Measurements from ENCODE around the gene LDLRAP1. TPM values are rescaled to one million over a fixed set of nuclear protein-coding genes. Genes with fewer than 3 reads are reported as not detected.

LDLRAP1 gene
- total and polyA plus RNA-seq, 9 of the 15 experiments (the other 6 are each of a cell fraction or from before 2014, with no cell fraction given): 0.56 to 29.6 (median 16.2) TPM

GRCh38 chr1:25616095-25616986 lies 72.9 kb downstream of the LDLRAP1 start, which contains the start of gene MAN1C1 (continued):
- peak; percentile 38 for TF ChIP-seq RBBP5 (IDR thresholded peaks at IDR 0.05; ENCODE audit: borderline replicate concordance, insufficient read depth, low read length, poor library complexity, severe bottlenecking)
- TF ChIP-seq MED1 (CRISPR knock-in tag; IDR thresholded peaks at IDR 0.05; ENCODE audit: borderline replicate concordance): no peak
- no peak for TF ChIP-seq GATAD2A (IDR thresholded peaks at IDR 0.05)
- TF ChIP-seq, protein P1, sequence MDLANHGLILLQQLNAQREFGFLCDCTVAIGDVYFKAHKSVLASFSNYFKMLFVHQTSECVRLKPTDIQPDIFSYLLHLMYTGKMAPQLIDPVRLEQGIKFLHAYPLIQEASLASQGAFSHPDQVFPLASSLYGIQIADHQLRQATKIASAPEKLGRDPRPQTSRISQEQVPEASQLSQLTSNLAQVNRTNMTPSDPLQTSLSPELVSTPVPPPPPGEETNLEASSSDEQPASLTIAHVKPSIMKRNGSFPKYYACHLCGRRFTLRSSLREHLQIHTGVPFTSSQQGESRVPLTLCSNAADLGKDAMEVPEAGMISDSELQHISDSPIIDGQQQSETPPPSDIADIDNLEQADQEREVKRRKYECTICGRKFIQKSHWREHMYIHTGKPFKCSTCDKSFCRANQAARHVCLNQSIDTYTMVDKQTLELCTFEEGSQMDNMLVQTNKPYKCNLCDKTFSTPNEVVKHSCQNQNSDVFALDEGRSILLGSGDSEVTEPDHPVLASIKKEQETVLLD (IDR thresholded peaks at IDR 0.05): no peak
- no peak for TF ChIP-seq PML (IDR thresholded peaks at IDR 0.05; ENCODE audit: low read length)
- no peak for TF ChIP-seq ZNF232 (CRISPR knock-in tag; IDR thresholded peaks at IDR 0.05)
- TF ChIP-seq NONO (IDR thresholded peaks at IDR 0.05; ENCODE audit: low read depth in 2 of 2, low read length in 1 of 2): 0 out of 4 replicates have a peak, but pooled peaks of 1 of the 2 experiments have one; percentile 35
- TF ChIP-seq GABPA (tag; conservative IDR thresholded peaks at IDR 0.05; ENCODE audit: low read depth): no peak
- no peak for TF ChIP-seq CHD4 (IDR thresholded peaks at IDR 0.05; ENCODE audit: insufficient read depth, insufficient replicate concordance, low read depth, low read length, poor library complexity, severe bottlenecking)
- TF ChIP-seq ZBTB7A (IDR thresholded peaks at IDR 0.05; ENCODE audit: borderline replicate concordance, control insufficient read depth, low read depth, low read length): peak; percentile 34; the same call in 1 of the 2 replicates
- 0 out of 2 replicates have a peak, but pooled peaks have one; percentile 20 for TF ChIP-seq GABPB1 (CRISPR knock-in tag; IDR thresholded peaks at IDR 0.05)
- 0 out of 2 replicates have a peak, but pooled peaks have one; percentile 42 for TF ChIP-seq ZNF766 (CRISPR knock-in tag; conservative IDR thresholded peaks at IDR 0.05)
- peak; percentile 6; the same call in 1 of the 2 replicates for TF ChIP-seq CREM (IDR thresholded peaks at IDR 0.05; ENCODE audit: low read depth)
- 0 out of 2 replicates have a peak, but pooled peaks have one; percentile 58 for TF ChIP-seq ATF2 (CRISPR knock-in tag; IDR thresholded peaks at IDR 0.05)
- no peak for TF ChIP-seq ZNF224 (CRISPR knock-in tag; IDR thresholded peaks at IDR 0.05)
- TF ChIP-seq, protein P2, sequence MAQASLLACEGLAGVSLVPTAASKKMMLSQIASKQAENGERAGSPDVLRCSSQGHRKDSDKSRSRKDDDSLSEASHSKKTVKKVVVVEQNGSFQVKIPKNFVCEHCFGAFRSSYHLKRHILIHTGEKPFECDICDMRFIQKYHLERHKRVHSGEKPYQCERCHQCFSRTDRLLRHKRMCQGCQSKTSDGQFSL (CRISPR knock-in tag; IDR thresholded peaks at IDR 0.05): peak; percentile 91
- TF ChIP-seq, protein P2 (tag; IDR thresholded peaks at IDR 0.05): peak in 1 of 2 experiments; percentile 83; a peak in 2 of 4 replicates
- TF ChIP-seq ETV5 (CRISPR knock-in tag; IDR thresholded peaks at IDR 0.05; ENCODE audit: low read depth): 0 out of 2 replicates have a peak, but pooled peaks have one; percentile 22
- TF ChIP-seq, protein P3, sequence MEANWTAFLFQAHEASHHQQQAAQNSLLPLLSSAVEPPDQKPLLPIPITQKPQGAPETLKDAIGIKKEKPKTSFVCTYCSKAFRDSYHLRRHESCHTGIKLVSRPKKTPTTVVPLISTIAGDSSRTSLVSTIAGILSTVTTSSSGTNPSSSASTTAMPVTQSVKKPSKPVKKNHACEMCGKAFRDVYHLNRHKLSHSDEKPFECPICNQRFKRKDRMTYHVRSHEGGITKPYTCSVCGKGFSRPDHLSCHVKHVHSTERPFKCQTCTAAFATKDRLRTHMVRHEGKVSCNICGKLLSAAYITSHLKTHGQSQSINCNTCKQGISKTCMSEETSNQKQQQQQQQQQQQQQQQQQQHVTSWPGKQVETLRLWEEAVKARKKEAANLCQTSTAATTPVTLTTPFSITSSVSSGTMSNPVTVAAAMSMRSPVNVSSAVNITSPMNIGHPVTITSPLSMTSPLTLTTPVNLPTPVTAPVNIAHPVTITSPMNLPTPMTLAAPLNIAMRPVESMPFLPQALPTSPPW (CRISPR knock-in tag; IDR thresholded peaks at IDR 0.05): peak; percentile 98
- TF ChIP-seq ZNF551 (CRISPR knock-in tag; IDR thresholded peaks at IDR 0.05): no peak
- peak; percentile 73 for TF ChIP-seq NFIC (IDR thresholded peaks at IDR 0.05)
- no peak for TF ChIP-seq RHOXF2B (CRISPR knock-in tag; conservative IDR thresholded peaks at IDR 0.05)

Measured in K562 (cell line).